Activated naive CD4-positive, alpha-beta T cell treated with Interleukin-2 at 50 U/mL for 16 hours (primary cell): ENCODE measurements around the gene PTPRN2.
"Not testable (repeated sequence)": the region's sequence is repeated elsewhere in the genome, so short reads cannot be mapped to it uniquely, and the experiment has no call there.

ENCODE experiments used
- DNase-seq: peaks from one replicate; pipeline ENCODE4 v3.0.0-alpha.2; 2020

Gene PTPRN2

GRCh38 chr7:157792241-157793086, 795.2 kb downstream of the PTPRN2 start:
- no peak for DNase-seq

DNA sequence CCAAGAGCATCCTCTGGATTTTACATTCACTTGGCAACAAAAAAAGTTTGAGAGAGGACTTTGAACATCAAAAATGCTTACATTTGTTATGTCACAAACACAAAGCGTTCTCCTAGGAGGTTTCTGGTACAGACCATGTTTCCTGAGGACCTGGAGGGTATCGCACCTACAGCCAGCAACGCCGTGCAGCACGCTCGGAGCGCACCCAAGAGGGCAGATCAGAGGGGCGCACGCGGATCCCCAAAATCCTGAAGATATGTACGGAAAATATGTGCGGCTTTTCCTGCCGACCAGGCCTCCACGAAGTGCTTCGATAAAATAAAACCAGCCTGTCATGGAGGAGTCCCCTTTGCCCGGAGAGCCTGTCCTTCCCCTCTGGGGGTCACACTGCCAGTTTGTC, 796.0 kb downstream of the PTPRN2 start:
- no peak for DNase-seq

- DNase-seq: no peak
Observed at GRCh38 chr7:157791261-157791660, 796.4 kb downstream of the PTPRN2 start.

DNA sequence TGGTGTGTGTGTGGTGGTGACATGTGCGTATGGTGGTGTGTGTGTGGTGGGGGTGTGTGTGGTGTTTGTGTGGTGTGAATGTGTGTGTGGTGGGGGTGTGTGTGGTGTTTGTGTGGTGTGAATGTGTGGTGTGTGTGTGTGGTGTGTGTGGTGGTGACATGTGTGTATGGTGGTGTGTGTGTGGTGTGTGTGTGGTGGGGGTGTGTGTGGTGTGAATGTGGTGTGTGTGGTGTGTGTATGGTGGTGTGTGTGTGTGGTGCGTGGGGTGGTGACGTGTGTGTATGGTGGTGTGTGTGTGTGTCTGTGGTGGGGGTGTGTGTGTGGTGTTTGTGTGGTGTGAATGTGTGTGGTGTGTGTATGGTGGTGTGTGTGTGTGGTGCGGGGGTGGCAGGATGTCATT, 797.7 kb downstream of the PTPRN2 start:
- no peak for DNase-seq

- DNase-seq: no peak
Observed at GRCh38 chr7:157789094-157789493, 798.5 kb downstream of the PTPRN2 start.

DNA sequence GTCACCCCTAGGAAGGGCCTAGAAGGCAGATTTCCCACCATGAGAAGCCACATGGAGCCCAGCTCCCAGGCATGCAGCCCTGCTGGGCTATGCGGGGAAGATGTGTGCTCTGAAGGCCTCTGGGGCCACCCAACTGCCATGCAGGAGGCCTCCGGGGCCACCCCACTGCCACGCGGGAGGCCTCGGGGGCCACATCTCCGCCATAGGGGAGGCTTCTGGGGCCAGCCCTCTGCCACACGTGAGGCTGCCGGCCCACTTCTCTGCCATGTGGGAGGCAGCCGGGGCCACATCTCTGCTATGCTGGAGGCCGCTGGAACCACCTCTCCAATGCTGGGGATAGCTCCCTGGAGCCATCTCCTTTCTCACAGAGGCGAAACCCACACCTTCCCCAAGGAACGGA, 799.0 kb downstream of the PTPRN2 start:
- DNase-seq: no peak

GRCh38 chr7:157787275-157787701, 800.3 kb downstream of the PTPRN2 start:
- no peak for DNase-seq

DNA sequence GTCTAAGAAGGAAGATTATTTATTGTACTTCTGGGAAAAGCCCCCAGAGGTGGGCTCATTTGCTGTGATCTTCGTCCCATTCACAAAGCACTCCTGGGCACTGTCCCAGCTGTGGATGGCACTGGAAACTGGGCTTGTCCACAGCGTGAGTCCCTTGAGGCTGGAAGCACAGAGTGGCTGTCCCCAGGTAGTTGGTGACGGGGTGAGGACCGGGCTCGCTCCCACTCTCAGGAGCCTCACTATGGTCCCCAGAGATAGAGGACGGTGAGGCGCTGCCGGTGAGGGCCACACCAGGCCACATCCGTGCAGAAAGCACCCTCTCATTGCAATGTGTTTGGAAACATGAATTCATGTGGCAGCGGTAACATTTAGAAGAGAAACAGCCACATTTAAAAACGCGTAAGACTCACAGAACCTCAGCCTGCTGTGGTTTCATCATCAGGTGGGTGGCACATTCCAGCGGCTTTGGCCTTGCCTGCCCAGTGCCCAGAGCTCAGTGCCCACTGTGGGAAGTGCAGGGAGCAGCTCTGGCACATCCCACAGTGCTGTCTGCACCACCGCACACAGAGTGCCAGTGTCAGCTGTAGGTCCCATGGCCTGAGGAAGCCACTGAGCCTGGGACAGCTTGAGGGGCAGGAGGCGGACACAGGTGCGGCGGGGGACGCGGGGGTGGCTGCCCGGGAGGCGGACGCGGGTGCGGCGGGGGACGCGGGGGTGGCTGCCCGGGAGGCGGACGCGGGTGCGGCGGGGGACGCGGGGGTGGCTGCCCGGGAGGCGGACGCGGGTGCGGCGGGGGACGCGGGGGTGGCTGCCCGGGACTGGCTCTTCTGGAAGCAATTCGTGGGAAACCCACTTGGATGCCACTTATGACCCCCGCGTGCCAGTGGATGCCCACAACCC, 801.0 kb downstream of the PTPRN2 start:
- DNase-seq: no peak

DNA sequence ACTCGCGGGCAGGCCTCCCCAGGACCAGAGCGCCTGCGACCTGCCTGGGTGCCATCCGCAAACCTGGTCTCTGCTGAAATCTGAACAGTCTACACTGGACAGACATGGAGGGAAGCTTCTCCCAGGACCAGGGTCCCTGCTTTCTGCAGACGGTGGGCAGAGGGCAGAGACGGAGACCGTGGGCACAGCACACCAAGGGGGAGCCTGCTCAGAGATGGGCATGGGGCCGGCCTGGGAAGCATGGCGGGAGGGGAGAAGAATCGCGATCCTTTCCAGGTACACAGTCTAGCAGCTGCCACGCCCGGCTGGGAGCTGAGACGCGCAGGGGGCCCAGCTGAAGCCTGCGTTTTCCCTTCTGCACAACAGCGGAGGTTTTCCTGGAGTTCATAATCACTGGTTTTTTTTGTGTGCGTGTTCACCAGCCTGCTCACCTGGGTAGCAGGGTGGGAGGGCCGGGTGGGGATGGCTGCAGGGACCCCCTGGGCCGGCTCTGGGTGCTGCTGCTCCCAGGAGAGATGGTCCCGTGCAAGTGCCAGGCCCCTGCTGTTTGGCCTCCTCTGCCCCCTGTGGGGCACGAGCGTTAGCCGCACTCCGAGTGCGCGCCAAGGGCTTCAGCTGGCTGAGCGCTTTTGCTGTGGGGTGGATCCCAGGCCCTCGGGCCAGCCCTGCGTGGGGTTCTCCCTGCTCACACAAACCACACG, 802.0 kb downstream of the PTPRN2 start:
- no peak for DNase-seq

DNA sequence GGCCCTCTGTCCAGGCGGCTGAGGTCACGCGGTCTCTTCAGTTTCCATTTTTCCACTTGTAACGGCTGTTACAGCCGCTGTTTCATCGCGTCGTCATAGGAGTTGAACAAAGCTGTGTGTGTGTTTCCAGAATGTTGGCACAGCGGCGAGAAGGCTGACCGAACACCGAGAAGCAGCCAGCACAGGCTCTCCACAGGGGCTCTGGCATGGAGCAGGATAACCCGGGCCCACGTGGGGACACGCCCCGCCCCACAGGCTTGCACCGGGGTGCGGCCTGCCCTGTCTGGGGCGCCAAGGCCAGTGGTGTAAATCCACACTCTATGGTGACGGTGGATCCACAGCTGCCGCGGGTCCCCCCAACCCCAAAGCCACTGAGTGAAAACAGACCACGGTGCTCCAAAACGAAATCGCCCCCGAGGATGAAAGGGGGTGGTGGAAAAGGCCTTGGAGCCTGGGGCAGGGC, 802.6 kb downstream of the PTPRN2 start:
- DNase-seq: no peak

DNA sequence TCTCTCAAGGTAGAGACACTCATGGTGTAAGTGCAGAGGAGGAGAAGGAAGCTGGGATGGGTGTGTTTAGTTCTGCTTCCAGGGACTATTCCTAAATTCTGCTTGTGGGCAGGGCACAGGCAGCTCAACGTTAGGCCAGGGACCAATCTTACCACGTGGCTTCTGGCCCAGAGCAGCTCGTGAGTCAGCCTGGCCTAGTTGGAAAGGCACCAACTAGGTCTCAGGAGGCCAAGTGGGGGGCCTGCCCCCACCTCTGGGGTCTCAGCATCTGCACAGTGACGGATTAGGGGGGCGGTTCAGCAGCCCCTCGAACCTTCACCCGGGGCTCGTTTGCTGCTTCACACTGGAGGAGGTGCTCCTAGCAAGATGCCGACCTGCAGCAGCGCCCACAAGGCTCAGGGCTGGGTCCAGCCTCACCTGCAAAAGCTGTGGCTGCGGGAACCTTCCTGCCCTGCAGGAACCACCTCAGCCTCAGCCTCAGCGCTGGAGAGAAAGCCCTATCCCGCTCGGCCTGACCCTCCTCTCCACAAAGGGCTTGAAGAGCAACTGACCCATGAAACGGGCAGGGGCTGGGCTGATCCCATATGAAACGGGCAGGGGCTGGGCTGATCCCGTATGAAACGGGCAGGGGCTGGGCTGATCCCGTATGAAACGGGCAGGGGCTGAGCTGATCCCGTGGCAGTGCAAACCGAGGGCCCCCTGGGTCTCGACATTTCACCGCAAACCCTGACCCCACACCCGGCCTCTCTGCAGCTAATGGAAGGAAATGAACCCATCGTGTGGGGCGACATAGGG, 803.4 kb downstream of the PTPRN2 start:
- no peak for DNase-seq

GRCh38 chr7:157782041-157782440, 805.6 kb downstream of the PTPRN2 start:
- no peak for DNase-seq

- no peak for DNase-seq
Observed at GRCh38 chr7:157780721-157781120, 806.9 kb downstream of the PTPRN2 start.

DNA sequence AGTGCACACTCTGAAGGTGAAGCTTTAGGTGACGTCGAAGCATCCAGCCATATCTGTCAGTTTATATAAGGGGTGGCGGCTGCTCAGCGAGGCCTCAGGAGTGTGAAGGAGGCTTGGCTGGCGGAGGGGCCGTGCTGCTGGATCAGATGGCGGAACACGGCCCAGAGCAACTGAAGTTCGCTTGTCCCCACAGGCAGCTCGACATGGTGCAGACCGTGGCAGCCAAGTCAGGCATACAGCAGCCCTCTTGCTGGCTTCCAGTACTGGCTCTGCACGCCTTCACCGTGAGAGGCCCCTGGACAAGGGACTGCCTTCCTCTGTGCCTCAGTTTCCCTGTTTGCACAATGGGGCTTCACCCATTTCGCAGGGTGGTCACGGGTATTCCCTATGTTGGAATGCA, 807.3 kb downstream of the PTPRN2 start:
- DNase-seq: no peak

GRCh38 chr7:157779206-157779605, 808.4 kb downstream of the PTPRN2 start:
- DNase-seq: no peak

DNA sequence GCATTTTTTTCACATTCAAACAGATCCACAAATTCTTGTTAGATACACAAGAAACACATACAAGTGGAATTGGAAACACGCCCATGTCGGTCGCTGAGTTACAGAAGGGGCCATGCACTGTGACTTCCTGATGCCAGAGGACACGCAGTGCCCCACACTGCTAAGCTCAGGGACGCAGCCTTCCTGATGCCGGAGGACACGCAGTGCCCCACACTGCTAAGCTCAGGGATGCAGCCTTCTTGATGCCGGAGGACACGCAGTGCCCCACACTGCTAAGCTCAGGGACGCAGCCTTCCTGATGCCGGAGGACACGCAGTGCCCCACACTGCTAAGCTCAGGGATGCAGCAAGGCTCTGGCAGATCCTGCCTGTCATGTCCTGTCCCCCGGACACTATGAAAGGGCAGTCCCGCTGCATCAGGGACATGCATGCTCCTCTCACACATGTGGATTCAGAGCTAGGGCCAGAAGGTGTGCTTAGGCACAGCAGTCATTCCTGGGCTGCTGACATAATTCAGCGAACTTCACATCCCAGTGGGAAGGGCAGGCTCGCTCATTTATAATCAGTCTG, 810.3 kb downstream of the PTPRN2 start:
- not testable (repeated sequence) for DNase-seq

DNA sequence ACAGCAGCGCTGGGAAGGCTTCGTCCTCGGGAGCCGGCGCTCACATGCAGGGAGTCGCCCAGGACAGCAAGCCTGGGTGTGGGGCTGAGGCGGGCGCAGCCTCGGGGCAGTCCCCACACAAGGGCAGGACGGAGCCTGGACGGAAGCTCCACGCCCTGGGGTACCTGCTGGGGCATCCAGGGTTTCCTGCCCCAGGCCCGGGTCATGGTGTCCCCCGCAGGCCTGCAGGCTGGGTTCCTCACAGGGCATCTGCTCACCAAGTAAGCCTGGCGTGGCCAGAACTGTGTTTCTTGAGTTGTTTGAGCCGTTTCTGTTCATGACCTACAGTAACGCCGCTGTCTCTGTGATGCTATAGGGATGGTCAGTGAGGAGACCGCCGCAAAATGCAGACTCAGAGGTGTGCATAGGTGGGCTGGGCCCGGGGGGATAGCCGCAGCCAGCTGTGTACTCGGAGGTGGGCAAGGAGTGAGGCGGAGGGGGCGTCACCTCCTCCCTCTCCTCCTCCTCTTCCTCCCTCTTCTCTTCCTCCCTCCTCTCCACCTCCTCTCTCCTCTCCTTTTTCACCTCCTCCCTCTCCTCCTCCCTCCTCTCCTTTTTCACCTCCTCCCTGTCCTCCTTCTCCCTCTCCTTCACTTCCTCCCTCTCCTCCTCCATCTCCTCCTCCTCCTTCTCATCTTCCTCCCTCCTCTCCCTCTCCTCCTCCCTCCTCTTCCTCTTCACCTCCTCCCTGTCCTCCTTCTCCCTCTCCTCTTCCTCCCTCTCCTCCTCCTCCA, 811.9 kb downstream of the PTPRN2 start:
- DNase-seq: no peak

DNA sequence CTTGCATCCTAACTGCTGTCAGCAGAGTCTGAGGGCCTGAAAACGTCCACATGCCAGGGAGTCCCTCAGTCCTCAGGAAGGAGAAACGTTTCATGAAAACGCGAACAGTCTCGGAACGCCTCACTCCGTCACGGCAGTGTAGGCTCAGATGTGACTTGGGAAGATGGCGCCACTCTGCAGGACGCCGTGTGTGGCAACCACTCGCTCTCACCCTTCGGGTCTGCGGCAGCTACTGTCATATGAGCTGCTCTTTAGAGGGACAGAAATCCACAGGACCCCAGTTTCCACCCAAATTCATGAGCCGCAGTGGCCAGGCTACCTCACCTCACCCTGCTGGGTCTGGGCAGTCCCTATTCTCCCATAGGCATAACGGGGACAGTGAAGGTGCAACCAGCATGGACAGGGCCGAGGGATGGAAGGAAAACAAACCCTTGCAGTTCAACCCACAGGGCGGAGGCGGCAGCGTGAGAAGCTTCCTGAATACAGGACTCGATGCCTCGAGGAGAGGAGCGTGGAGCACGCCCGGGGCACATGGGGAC, 812.5 kb downstream of the PTPRN2 start:
- no peak for DNase-seq

- DNase-seq: no peak
Observed at GRCh38 chr7:157774495-157774894, 813.1 kb downstream of the PTPRN2 start.

DNA sequence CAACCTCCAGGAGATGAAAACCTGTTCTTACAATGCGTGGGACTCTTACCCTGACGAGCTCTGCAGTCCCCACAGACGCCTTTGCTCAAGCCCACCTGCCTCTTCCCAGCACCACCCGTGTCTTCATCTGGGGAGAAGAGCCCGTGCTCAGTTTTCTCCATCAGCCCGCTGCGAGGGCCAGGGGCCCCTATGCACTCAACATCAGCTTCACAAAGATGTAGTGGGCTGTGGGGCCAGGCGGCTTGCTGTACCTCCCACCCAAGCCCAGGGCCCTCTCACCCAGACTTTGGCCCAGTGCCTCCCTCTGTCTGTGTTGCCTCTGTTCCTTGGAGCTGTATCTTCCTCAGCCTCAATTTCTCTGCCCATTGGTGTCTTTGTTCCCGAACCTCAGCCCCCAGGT, 814.3 kb downstream of the PTPRN2 start:
- no peak for DNase-seq
